Fibroblast of skin of scalp (primary cell): ENCODE measurements around the gene TMEM40.
"Not testable (repeated sequence)": the region's sequence is repeated elsewhere in the genome, so short reads cannot be mapped to it uniquely, and the experiment has no call there.

Source experiments
- DNase-seq: peaks from one replicate; pipeline ENCODE4 v3.0.0-alpha.2; 2013

The TMEM40 gene

GRCh38 chr3:12775970-12776369, 16.9 kb upstream of the TMEM40 start:
- DNase-seq: not testable (repeated sequence)

DNA sequence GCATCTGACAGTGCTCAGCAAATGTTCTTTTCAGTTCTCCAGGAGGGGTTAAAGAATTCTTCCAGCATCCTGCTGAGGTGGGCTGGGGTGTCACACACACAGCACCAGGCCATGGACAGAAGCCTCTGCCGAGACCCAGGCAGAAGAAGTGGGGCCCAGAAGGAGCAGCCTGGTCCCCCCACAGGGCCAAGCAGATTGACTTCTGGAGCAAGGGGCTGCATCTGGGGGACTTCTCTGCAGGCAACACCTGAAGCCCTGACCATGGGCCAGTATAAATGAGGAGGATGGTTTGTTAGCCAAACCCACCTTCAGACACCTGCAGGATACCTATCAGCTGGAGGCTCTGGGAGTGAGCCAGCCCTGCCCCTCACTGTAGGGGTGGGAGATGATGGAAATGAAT, 16.2 kb upstream of the TMEM40 start:
- no peak for DNase-seq

DNA sequence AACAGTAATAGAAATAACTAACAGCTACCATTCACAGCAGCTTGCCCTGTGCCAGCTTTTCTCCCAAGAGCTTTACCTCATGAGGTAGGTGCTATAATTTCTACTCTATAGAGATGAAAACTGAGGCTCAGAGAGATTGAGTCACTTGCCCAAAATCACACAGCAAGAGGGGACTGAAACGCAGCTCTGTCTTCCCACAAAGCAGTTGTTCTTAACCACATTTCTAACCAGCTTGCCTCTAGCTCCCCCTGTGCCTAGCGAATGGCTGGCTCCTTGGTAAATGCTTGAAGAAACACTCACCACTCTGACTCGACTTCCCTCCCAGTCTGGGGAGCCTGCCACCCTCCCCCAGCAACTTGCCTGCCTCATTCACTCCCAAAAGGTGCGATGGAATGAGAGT, 15.6 kb upstream of the TMEM40 start:
- DNase-seq: no peak

GRCh38 chr3:12773710-12774086, 14.6 kb upstream of the TMEM40 start:
- no peak for DNase-seq

DNA sequence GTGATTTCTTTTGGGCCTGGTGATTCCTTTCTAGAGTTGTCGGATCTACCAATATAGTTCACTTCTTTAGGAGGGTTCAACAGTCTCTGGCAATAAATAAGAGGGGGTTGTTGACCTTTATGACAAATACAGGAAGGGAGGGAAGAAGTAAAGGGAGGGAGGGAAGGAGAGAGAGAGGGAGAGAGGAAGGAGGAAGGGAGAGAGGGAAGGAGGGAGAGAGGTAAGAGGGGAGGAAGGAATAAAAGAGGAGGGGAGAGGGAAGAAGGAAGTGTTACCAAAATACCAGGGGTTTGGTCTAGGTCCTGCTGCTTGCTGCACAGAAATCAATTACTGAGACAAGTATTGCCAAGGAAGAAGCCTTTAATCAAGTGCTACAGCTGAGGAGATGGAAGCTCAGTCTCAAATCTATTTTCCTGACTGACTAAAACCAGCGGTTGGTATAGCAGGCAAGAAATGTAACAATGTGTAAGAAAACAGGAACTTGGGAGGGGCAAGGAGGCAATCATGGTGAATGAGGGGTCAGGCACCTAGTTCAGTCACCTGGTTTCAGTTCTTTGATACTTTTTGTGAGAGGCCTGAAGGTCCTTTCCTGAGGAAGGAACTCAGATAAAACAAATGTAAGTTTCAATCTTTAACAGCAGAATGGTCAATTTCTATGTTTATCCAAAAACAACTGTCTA, 14.1 kb upstream of the TMEM40 start:
- no peak for DNase-seq

DNA sequence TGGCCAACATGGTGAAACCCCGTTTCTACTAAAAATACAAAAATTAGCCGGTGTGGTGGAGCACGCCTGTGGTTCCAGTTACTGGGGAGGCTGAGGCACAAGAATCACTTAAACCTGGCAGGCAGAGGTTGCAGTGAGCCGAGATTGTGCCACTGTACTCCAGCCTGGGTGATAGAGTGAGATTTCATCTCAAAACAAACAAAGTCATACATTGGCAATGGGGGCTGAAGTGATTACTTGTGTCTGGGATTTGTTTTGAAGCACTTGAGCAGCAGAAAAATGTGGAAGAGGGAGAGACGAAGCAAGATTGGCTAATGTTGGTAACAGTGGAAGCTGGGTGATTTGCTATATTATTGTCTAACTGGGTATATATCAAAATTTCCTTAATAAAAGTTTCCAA, 13.4 kb upstream of the TMEM40 start:
- DNase-seq: no peak

- no peak for DNase-seq
These were observed 12.2 kb upstream of the TMEM40 start for GRCh38 chr3:12771236-12771635.

- DNase-seq: no peak
These were observed 10.7 kb upstream of the TMEM40 start for GRCh38 chr3:12769761-12770160.

GRCh38 chr3:12768579-12769527, 9.8 kb upstream of the TMEM40 start:
- DNase-seq: no peak

- no peak for DNase-seq
These were observed 7.5 kb upstream of the TMEM40 start for GRCh38 chr3:12766541-12766940.

GRCh38 chr3:12764171-12764776, 5.2 kb upstream of the TMEM40 start:
- DNase-seq: no peak

DNA sequence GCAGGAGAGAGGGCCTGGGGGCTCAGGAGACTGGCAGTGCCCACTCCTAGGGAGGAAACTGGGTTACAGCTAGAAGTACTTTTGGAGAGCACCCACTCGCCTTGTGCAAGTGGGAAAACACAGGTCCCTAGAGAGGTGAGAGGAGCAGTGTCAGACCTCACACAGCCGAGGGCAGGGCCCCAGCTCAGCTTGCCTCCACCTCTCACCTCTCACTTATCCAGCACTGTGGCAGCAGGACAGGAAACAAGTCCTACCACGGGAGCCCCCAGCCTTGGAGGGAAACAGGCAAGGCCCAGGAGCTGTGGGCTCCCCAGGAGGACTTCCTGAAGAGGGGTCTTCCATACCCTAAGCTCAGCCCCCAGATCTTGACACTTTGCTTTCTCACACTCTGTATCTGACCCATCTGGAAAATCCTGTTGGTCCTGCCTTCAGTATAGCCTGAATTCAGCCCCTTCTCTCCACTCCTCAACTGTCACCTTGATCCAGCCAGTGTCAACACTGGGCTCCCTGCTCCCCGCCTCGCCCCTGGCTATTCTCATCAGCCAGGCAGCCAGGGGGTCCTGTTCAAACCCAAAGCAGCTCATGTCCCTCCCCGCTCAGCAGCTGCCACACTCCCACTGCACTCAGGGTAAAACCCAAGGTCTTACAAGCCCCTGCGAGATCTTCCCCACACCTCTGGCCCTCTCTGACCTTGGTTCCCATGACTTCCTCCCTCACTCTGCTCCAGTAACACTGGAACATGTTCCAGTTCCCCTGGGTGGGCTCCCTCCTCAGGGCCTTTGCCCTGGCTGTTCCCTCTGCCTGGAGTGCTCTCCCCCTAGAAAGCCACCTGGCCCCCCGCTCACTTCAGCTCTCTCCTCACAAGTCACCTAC, 870 bp upstream of the TMEM40 start:
- DNase-seq: no peak

GRCh38 chr3:12758025-12758781, 856 bp downstream of the TMEM40 start:
- DNase-seq: peak; percentile 68

DNA sequence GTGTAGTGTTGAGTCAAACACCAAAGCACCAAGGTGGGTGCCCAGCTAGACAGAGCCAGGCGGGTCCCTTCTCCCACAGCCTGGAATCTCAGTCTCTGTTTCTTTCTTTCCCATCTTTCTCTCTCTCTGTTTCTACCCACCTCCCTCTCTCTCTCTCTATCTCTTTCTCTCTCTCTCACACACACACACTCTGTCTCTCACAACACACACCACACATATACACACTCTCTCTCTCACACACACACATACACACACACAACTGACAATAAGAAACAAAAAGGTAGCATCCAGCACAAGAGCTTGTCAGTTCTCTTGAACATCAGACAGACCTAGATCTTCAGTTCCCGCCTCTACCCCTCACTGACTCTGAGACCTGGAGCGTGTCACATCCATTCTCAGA, 2.4 kb downstream of the TMEM40 start:
- no peak for DNase-seq

- DNase-seq: no peak
These were observed 2.9 kb downstream of the TMEM40 start for GRCh38 chr3:12756175-12756574.

- no peak for DNase-seq
These were observed 3.3 kb downstream of the TMEM40 start for GRCh38 chr3:12755754-12756153.

DNA sequence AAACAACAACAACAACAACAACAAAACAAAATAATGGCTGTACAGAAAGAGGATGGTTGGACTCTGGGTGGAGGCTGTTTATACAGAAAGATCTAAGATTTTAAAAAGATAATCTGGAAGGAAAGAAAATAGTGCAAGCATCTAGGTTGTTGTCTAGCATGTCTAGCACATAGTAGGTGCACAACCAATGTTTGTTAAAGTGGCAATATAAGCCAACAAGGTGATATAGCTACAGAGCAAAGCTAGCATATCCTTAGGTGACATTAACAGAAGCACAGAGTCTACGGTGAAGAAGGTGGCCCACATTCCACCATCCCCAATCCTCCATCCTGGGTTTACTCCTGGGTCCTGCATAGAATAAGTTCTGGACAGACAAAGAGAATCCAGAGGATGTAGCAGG, 4.7 kb downstream of the TMEM40 start:
- no peak for DNase-seq

- DNase-seq: no peak
These were observed 5.6 kb downstream of the TMEM40 start for GRCh38 chr3:12753275-12754028.

GRCh38 chr3:12752809-12753208, 6.2 kb downstream of the TMEM40 start:
- DNase-seq: peak; percentile 34

DNA sequence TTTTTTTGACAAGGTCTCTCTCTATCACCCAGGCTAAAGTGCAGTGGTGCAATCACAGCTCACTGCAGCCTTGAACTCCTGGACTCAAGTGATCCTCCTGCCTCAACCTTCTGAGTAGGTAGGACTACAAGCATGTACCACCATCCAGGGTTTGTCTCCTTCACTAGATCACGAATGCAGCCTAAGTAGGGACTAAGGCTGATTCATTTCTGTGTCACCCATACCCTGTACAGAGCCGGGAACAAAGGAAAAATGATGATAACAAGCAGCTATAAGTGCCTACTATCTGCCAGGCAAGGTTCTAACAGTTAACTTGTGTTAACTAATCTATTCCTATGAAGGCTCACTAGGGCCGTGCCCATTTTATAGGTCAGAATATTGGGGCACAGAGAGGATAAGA, 7.0 kb downstream of the TMEM40 start:
- no peak for DNase-seq

GRCh38 chr3:12751571-12751970, 7.5 kb downstream of the TMEM40 start:
- DNase-seq: peak; percentile 39
